Naive B cell (primary cell): ENCODE results near the gene LSM5. TPM values are rescaled to one million over a fixed set of nuclear protein-coding genes. Genes with fewer than 3 reads are reported as not detected.
A peak's percentile ranks its signal among the peaks of the same experiment; 100 is the strongest.
"Not testable (repeated sequence)": the region's sequence is repeated elsewhere in the genome, so short reads cannot be mapped to it uniquely, and the experiment has no call there.

Experiments
- ATAC-seq, 2 donors: fragments of 150-1000 bp; cut with Tn5 transposase; 2 replicates each; pipeline ENCODE4 v1.10.0; 2021; ENCODE audit warnings: low read depth in 2 of 2, mild to moderate bottlenecking in 2 of 2, moderate library complexity in 2 of 2
- DNase-seq: peaks from one replicate; pipeline ENCODE4 v3.0.0; 2022
- H3K27ac Mint-ChIP-seq, 6 donors: one replicate each; pipeline ENCODE4 v1.8.0; 2020 to 2022; ENCODE audit warnings: mild to moderate bottlenecking in 6 of 6, mixed read lengths in 6 of 6, moderate library complexity in 5 of 6, inconsistent platforms in 2 of 6
- H3K27me3 Mint-ChIP-seq, 3 donors: one replicate each; pipeline ENCODE4 v1.8.0; 2021 to 2022; ENCODE audit warnings: mixed read lengths in 3 of 3, mild to moderate bottlenecking in 1 of 3
- H3K36me3 Mint-ChIP-seq, 2 donors: one replicate each; pipeline ENCODE4 v1.8.0; 2020 to 2022; ENCODE audit warnings: mixed read lengths in 2 of 2, inconsistent platforms in 1 of 2, mild to moderate bottlenecking in 1 of 2
- H3K4me1 Mint-ChIP-seq, 3 donors: one replicate each; pipeline ENCODE4 v1.8.0; 2020 to 2022; ENCODE audit warnings: mixed read lengths in 3 of 3, inconsistent platforms in 1 of 3, mild to moderate bottlenecking in 1 of 3, moderate library complexity in 1 of 3
- H3K4me3 Mint-ChIP-seq, 8 donors: one replicate each; pipeline ENCODE4 v1.8.0; 2020 to 2022; ENCODE audit warnings: mild to moderate bottlenecking in 8 of 8, mixed read lengths in 8 of 8, moderate library complexity in 8 of 8, inconsistent platforms in 2 of 8
- H3K9me3 Mint-ChIP-seq, 7 donors: one replicate each; pipeline ENCODE4 v1.8.0; 2020 to 2022; ENCODE audit warnings: mixed read lengths in 7 of 7, mild to moderate bottlenecking in 5 of 7, inconsistent platforms in 2 of 7, moderate library complexity in 1 of 7
- polyA plus RNA-seq, 6 donors: library from polyadenylated mRNA; unstranded; fragments of 300-500 nt; fragmentation: Illumina TruSeq; gene quantifications; one replicate each; pipeline ENCODE4 v1.2.3, GENCODE V29; 2021; ENCODE audit warnings: low read depth in 6 of 6

The LSM5 gene
- polyA plus RNA-seq, 6 donors from 2014 or later: 106 to 178 (median 139) TPM

DNA sequence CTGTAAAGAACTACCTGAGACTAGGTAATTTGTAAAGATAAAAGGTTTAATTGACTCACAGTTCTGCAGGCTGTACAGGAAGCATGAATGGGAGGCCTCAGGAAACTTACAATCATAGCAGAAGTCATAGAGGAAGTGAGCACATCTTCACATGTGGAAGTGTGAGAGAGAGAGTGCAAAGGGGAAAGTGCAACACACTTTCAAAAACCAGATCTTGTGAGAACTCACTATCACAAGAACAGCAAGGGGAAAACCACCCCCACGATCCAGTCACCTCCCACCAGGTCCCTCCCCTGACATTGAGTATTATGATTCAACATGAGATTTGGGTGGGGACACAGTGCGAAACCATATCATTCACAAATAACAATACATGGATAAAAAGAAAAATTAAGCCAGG, 29.6 kb upstream of the LSM5 start:
- H3K27me3 Mint-ChIP-seq: no peaks in the 10 kb centered on the region
- H3K4me1 Mint-ChIP-seq: peaks cover 36 to 40% (median 38%) of the 10 kb centered on the region in 3 donors
- peak overlapping the region in 2 of 8 donors; percentile 8 to 46 for H3K4me3 Mint-ChIP-seq
- no peak for ATAC-seq
- peaks cover 4 to 40% (median 23%) of the 10 kb centered on the region in 7 donors for H3K9me3 Mint-ChIP-seq
- DNase-seq: no peak
- H3K36me3 Mint-ChIP-seq: peaks cover 31 to 33% of the 10 kb centered on the region in 2 donors
- no peak overlapping the region for H3K27ac Mint-ChIP-seq

DNA sequence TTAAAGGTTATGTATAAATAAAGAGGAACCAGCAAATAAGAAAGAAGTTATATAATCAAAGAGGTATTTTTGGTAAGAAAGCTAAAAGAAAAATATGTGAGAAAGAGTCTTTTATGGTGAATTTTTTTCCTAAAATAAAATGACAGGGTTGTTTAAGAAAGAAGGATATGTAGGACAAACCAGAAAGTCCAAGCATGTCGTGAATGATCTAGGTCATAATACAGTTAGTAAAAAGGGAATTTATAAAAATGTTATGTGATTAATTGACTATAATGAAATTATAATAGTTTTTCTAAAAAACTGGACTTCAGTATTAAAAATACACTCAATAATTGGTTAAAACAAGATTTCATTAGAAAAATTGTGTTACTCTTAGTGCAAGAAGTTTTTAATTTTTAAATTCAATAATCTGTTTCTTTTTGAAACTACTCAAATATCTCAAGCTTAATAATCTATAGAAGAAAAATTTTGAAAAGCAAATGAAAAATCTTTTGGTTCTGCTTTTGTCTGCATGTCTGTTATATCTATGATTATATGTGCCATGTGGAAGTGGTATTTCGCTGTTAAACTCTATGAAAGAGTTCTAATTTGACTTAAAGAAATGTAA, 28.5 kb upstream of the LSM5 start:
- DNase-seq (no peak), ATAC-seq (no peak)
- peaks cover 4 to 40% (median 23%) of the 10 kb centered on the region in 7 donors for H3K9me3 Mint-ChIP-seq
- peaks cover 34 to 36% of the 10 kb centered on the region in 2 donors for H3K36me3 Mint-ChIP-seq
- peaks cover 41 to 49% (median 46%) of the 10 kb centered on the region in 3 donors for H3K4me1 Mint-ChIP-seq
- H3K27me3 Mint-ChIP-seq: no peaks in the 10 kb centered on the region
- H3K27ac Mint-ChIP-seq: peak overlapping the region in 1 of 6 donors; percentile 34
- peak overlapping the region in 1 of 8 donors; percentile 30 for H3K4me3 Mint-ChIP-seq

DNA sequence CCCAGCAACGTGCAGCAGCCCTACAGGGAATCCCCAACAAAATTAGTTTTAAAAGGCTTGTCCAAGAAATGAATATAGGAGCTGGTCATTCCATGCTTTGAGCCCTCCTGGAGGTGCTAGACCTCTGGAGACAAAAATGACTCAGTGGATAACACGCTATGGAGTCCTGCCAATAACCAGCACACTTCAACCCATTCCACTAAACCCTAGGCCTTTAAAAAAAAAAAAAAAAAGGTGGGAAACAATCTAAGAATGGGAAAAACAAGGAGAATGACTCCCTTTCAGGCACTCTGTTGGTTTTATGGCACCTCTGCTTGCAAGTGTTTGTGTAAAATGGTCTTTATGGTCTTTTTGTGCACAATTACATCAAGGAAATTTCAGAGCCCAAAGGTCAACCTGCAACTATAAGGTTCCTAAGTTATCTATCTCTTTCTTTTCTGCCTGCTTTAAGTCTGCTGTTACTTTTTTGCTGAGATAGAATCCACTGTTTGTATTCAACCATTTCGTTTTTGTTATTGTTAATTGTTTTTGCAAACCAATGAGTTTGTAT, 26.4 kb upstream of the LSM5 start:
- DNase-seq (no peak), ATAC-seq (no peak)
- Mint-ChIP-seq H3K27ac (peak overlapping the region in 2 of 6 donors; percentile 30 to 84), H3K27me3 (no peaks in the 10 kb centered on the region), H3K36me3 (peaks cover 23 to 30% of the 10 kb centered on the region in 2 donors), H3K4me3 (no peak overlapping the region), H3K4me1 (peaks cover 54 to 59% (median 57%) of the 10 kb centered on the region in 3 donors), H3K9me3 (peaks cover 0 to 31% (median 23%) of the 10 kb centered on the region in 7 donors)

DNA sequence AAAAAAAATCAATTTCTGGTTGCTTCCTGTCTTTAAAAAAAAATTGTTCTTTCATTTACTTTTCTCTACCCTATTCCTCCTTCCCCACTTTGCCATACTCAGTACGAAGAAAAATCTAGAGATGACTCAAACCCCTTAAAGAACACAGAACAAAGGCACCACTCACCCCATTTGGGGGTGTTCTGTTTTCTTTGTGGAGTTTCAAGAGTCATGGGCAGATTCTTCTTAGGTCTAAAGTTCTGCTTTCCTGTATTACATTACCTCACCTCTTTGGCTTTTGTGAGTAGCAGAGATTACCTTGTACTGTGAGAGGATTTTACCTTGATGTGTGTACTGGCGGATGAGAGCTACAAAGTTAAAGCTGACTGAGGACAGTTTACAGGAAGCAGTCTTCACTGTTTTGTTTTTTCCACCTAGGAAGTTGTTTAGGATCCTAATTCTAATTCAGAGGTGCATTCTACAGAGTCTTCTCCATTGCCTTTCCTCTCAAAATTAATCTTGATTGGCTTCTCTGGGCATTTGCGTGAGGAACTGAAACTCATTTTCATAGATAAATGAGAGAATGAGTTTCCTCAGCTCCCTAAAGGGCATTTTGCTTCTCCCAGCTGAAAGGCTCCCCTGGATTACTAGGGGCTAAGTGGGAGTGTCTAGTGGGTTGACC, 25.8 kb upstream of the LSM5 start:
- Mint-ChIP-seq H3K4me3 (peak overlapping the region in 3 of 8 donors; percentile 7 to 73 (median 11)), H3K27ac (peak overlapping the region in 4 of 6 donors; percentile 13 to 94 (median 33)), H3K36me3 (peaks cover 17 to 25% of the 10 kb centered on the region in 2 donors), H3K9me3 (peaks cover 0 to 25% (median 18%) of the 10 kb centered on the region in 7 donors), H3K4me1 (peaks cover 58 to 61% (median 60%) of the 10 kb centered on the region in 3 donors), H3K27me3 (no peaks in the 10 kb centered on the region)
- ATAC-seq (peak in 1 of 2 donors; percentile 28), DNase-seq (no peak)

DNA sequence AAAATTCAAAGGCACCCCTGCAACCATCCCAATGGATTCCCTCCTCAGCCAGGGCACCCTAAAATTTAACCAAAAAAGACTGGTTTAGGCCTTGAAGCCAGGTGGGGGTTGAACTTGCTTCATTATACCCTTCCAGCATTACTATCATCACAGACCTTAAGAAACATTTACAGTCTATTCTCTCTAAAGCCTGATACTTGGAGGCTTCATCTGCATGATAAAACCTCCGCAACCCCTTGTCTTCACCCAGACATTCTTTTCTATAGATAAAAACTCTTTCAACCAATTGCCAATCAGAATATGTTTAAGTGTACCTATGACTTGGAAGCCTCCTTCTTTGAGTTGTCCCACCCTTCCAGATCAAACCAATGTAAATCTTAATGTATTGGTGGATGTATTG, 23.0 kb upstream of the LSM5 start:
- no peak for DNase-seq
- ATAC-seq: no peak
- Mint-ChIP-seq H3K27ac (peak overlapping the region; percentile 25 to 74 (median 48)), H3K27me3 (no peaks in the 10 kb centered on the region), H3K4me1 (peaks cover 58 to 79% (median 67%) of the 10 kb centered on the region in 3 donors), H3K36me3 (peaks cover 8 to 13% of the 10 kb centered on the region in 2 donors), H3K4me3 (peak overlapping the region in 1 of 8 donors; percentile 26), H3K9me3 (peaks cover 0 to 10% (median 4%) of the 10 kb centered on the region in 7 donors)

DNA sequence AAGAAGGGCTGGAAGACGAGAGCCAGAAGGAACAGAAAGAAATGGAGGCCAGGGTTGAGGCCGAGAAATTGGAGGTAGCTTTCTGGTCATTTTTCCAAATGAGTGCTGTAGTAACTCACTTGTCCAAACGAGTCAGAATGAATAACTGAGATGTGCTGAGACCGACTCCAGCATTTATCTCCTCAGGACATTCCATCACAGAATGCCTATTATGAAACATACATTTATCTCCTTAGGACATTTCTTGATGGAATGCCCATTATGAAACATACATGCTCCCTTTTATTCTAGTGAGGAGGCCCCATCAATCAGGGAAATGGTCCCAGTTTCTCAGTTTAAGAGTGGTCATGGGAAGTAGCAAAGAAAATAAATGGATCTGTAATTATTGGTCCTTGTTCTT, 21.6 kb upstream of the LSM5 start:
- peaks cover 8 to 13% of the 10 kb centered on the region in 2 donors for H3K36me3 Mint-ChIP-seq
- no peaks in the 10 kb centered on the region for H3K27me3 Mint-ChIP-seq
- peaks cover 67 to 90% (median 76%) of the 10 kb centered on the region in 3 donors for H3K4me1 Mint-ChIP-seq
- no peak for DNase-seq
- peaks cover 0 to under 1% (median 0%) of the 10 kb centered on the region in 7 donors for H3K9me3 Mint-ChIP-seq
- H3K4me3 Mint-ChIP-seq: no peak overlapping the region
- peak overlapping the region in 4 of 6 donors; percentile 9 to 56 (median 46) for H3K27ac Mint-ChIP-seq
- ATAC-seq: no peak

DNA sequence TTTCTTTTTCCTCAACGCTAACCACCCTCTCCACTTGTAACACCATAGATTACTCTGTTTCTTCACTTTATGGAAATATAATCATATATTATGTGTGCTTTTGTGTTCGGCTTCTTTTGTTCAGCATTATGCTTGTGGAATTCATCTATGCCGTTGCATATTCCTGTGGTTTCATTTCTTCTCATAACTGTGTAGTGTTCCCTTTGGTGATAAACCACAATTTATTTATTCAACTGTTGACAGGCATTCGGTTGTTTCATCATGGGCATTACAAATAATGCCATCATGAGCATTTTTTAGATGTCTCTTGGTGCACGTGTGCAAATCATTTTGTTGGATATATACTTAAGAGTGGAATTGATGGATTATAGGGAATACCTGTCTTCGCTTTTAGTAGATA, 17.2 kb upstream of the LSM5 start:
- no peak overlapping the region for H3K27ac Mint-ChIP-seq
- H3K36me3 Mint-ChIP-seq: no peaks in the 10 kb centered on the region
- H3K27me3 Mint-ChIP-seq: no peaks in the 10 kb centered on the region
- DNase-seq (no peak), ATAC-seq (no peak)
- peaks cover 35 to 67% (median 47%) of the 10 kb centered on the region in 3 donors for H3K4me1 Mint-ChIP-seq
- no peak overlapping the region for H3K4me3 Mint-ChIP-seq
- H3K9me3 Mint-ChIP-seq: no peaks in the 10 kb centered on the region

DNA sequence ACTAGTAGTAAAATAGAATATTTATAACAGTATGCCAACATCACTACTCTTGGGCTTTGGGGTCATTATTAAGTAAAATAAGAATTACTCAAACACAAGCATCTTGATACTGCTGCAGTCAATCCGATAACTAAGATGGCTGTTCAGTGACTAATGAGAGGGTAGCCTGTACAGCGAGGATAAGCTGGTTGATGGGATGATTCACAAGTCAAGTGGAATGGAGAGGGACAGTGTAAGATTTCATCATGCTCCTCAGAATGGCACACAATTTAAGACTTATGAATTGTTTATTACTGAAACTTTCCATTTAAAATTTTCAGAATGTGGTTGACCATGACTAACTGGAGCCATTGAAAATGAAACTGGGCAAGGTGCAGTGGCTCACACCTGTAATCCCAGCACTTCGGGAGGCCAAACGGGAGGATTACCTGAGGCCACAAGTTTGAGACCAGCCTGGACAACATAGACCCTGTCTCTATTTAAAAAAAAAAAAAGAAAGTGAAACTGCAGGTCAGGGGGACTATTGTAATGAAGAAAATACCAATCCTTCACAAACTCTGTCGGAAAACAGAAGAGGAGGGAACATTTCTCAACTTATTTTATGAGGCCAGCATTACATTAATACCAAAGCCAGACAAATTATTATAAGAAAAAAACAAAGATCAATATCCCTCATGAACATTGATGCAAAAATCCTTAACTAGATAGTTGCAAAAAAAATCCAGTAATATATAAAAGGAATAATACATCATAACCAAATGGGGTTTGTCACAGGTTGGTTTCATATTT, 16.3 kb upstream of the LSM5 start:
- peak overlapping the region in 1 of 6 donors; percentile 42 for H3K27ac Mint-ChIP-seq
- peak overlapping the region in 1 of 8 donors; percentile 47 for H3K4me3 Mint-ChIP-seq
- ATAC-seq (no peak), DNase-seq (no peak)
- no peaks in the 10 kb centered on the region for H3K9me3 Mint-ChIP-seq
- H3K4me1 Mint-ChIP-seq: peaks cover 29 to 63% (median 44%) of the 10 kb centered on the region in 3 donors
- H3K36me3 Mint-ChIP-seq: no peaks in the 10 kb centered on the region
- H3K27me3 Mint-ChIP-seq: no peaks in the 10 kb centered on the region

DNA sequence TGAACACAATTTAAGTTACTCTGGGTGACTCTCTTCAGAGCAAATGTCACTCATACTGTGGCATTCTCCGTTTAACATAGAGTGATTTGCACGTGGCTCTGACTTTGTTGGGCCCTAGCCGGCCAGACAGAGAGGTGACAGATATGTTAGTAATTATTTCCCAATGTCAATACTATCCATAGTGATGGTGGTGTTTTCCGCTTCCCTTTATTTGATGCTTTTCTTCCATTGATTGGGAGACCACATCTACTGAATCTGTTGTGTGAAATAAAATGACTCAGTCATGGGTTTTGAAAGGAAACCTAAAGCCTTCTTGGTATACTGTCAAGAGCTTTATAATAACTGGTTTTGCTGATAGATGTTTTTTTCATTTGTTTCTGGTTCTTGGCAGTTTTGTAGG, 12.5 kb upstream of the LSM5 start:
- DNase-seq: no peak
- Mint-ChIP-seq H3K4me1 (peaks cover 25 to 60% (median 39%) of the 10 kb centered on the region in 3 donors), H3K4me3 (peak overlapping the region in 2 of 8 donors; percentile 3 to 56)

DNA sequence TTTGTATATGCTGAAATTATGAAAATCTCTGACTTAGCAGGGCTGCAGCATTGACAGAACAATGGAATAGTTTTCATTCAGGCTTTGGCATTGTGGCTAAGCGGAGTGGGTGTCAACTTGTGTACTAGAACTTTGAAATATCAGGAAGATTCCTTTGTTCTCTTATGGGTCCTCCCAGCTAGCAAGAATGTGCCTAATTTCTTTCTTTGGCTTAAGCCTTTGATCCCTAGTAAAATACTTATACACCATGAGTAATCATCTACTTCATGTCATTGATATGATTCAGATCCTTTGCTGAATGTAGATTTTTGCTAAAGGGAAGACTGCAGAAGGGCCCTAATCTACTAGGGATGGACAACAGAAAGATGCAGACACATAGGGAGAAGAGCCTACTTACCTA, 11.3 kb upstream of the LSM5 start:
- Mint-ChIP-seq H3K27ac (no peak overlapping the region), H3K4me3 (peak overlapping the region in 1 of 8 donors; percentile 7), H3K4me1 (peaks cover 19 to 61% (median 37%) of the 10 kb centered on the region in 3 donors), H3K36me3 (no peaks in the 10 kb centered on the region), H3K9me3 (no peaks in the 10 kb centered on the region), H3K27me3 (no peaks in the 10 kb centered on the region)
- DNase-seq: no peak
- ATAC-seq: no peak

More for the DNA sequence above, 12.5 kb upstream of the LSM5 start:
- Mint-ChIP-seq H3K36me3 (no peaks in the 10 kb centered on the region), H3K27me3 (no peaks in the 10 kb centered on the region), H3K27ac (peak overlapping the region in 2 of 6 donors; percentile 16 to 79), H3K9me3 (no peaks in the 10 kb centered on the region)
- ATAC-seq: no peak

DNA sequence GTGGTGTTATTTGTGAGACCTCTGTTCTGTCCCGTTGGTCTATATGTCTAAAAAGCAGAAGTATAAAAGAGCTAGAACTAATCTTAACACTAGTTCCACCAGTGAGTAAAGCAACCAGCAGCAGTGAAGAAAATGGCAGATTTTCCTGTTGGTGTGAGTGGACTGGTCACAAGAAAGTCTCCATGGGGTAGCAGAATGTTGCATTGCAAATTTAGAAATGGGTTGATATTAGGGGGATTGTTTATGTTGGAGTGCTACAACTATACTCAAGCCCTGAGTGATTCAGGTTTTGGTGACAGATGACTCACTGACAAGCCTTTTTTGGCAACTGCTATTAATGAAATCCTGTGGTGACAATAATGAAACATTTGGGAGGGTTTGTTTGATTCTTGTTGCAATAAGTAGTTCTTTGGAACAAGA, 10.8 kb upstream of the LSM5 start:
- ATAC-seq: peak; percentile 44 to 47
- H3K4me3 Mint-ChIP-seq: peak overlapping the region in 5 of 8 donors; percentile 8 to 72 (median 34)
- H3K9me3 Mint-ChIP-seq: no peaks in the 10 kb centered on the region
- no peaks in the 10 kb centered on the region for H3K36me3 Mint-ChIP-seq
- peaks cover 25 to 63% (median 39%) of the 10 kb centered on the region in 3 donors for H3K4me1 Mint-ChIP-seq
- no peaks in the 10 kb centered on the region for H3K27me3 Mint-ChIP-seq
- H3K27ac Mint-ChIP-seq: peak overlapping the region in 1 of 6 donors; percentile 61
- DNase-seq: no peak

DNA sequence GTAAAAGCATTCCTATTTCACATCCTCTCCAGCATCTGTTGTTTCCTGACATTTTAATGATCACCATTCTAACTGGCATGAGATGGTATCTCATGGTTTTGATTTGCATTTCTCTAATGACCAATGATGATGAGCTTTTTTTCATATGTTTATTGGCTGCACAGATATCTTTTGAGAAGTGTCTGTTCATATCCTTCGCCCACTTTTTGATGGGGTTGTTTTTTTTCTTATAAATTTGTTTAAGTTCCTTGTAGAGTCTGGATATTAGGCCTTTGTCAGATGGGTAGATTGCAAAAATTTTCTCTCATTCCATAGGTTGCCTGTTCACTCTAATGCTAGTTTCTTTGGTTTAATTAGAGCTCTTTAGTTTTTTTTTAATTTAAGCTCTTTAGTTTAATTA, 10.0 kb upstream of the LSM5 start:
- not testable (repeated sequence) for H3K27me3 Mint-ChIP-seq, DNase-seq, ATAC-seq, H3K9me3 Mint-ChIP-seq, H3K36me3 Mint-ChIP-seq
- H3K4me1 Mint-ChIP-seq: peaks cover 27 to 64% (median 39%) of the 10 kb centered on the region in 3 donors
- peak overlapping the region in 2 of 8 donors; percentile 34 to 63 for H3K4me3 Mint-ChIP-seq
- peak overlapping the region in 2 of 6 donors; percentile 47 to 61 for H3K27ac Mint-ChIP-seq

DNA sequence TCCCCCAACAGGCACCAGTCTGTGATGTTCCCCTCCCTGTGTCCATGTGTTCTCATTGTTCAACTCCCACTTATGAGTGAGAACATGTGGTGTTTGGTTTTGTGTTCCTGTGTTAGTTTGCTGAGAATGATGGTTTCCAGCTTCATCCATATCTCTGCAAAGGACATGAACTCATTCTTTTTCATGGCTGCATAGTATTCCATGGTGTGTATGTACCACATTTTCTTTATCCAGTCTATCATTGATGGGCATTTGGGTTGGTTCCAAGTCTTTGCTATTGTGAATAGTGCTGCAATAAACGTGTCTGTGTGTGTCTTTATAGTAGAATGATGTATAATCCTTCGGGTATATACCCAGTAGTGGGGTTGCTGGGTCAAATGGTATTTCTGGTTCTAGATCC, 9.6 kb upstream of the LSM5 start:
- peaks cover 32 to 66% (median 42%) of the 10 kb centered on the region in 3 donors for H3K4me1 Mint-ChIP-seq
- not testable (repeated sequence) for H3K9me3 Mint-ChIP-seq, DNase-seq, H3K27me3 Mint-ChIP-seq, ATAC-seq, H3K36me3 Mint-ChIP-seq
- peak overlapping the region in 1 of 6 donors; percentile 47 for H3K27ac Mint-ChIP-seq
- peak overlapping the region in 2 of 8 donors; percentile 34 to 44 for H3K4me3 Mint-ChIP-seq
